ENCODE measurements around the gene LRRC52.
"Not testable (repeated sequence)": the region's sequence is repeated elsewhere in the genome, so short reads cannot be mapped to it uniquely, and the experiment has no call there.

The LRRC52 gene

GRCh38 chr1:165586398-165586797, 42.6 kb downstream of the LRRC52 start:
- DNase-seq: no peak

GRCh38 chr1:165591391-165591790, 47.6 kb downstream of the LRRC52 start:
- DNase-seq: not testable (repeated sequence)

DNA sequence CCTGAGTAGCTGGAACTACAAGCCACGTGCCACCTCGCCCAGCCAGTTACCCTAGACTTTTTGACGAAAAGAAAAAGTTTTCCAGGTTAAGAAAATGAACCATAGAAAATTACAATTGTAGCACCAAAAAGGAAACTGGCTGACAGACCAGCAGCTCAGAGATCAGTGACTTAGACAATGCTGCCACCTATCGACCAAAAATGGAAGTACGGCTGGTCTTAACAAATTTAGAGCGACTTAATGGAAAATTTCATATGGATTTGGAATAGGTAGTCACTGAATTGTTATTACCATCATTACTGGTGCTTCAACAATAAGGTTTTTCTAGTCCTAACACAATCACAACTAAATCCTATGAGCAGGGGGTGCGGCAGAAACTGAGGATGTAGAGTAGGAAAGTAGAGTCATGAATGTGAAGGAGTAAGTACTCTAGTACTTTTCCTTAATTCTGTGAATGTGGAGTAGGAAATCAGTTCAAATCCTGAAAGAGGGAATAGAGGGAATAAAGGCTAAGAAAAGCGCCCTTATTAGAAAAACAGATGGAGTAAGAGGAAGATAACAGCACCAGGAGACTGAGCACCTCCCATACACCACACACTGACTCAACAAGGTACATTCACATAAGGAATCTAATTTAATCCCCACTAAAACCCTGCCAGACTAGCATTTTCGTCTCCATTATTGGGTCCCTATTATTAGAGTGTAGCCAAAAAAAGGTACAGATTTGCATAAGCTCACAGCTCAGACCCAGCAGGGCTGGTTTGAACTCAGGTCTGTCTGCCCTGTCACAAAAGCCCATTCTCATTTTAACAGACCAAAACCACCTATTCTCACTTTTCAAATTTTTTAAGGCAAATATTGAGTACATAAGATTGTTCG, 49.4 kb downstream of the LRRC52 start:
- DNase-seq: peak; percentile 81 to 87

DNA sequence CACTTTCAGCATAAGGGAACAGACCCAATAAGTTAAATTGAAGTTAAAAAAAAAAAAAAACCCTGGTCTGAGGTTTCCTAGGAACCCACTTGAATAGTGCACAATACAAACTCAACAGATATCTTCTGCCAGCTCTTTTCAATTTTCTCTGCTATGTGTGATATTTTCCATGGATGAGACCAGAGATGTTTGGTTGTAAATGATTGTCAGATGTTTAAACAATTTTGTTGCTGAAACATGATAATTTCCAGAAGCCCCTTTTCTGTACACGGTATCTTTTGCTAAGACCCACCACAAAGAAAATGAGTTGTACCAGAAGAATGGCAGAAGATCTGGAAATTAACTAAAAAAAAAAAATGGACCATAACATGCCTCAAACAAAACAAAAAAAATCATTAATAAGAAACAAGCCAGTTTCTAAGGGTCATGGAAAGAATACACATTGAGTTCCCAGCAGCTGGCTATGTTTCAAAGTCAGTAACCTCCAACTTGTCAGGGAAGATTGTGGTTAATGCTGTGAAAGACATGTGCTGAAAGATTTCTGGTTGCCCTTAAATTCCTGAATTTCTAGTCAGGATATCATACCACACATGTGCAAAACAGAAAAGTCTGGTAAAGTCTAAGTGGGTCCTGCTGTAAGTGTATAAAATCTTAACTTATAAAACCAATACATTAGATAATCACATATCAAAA, 51.6 kb downstream of the LRRC52 start:
- DNase-seq: no peak

GRCh38 chr1:165597883-165598675, 54.3 kb downstream of the LRRC52 start:
- peak; percentile 92 for DNase-seq

- no peak for DNase-seq
Measured at GRCh38 chr1:165598676-165599059, 54.9 kb downstream of the LRRC52 start.

DNA sequence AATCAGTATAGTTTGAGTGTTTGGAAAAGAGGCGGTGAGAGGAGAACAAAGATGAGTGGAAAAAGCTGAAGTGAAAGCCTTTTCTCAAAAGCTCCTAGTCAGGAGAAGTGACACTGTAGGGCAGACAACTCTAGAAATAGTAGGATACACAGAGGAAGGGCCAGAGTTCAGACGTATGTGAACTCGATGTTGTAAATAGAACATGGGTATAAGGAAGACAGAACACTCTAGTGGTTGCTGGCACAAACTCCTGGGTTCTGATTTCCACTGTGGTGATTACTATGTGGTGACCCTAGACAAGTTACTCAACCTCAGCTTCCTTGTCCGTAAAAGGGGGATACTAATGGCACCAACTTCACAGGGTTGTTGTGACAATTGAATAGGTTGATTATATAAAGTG, 57.0 kb downstream of the LRRC52 start:
- DNase-seq: no peak

DNA sequence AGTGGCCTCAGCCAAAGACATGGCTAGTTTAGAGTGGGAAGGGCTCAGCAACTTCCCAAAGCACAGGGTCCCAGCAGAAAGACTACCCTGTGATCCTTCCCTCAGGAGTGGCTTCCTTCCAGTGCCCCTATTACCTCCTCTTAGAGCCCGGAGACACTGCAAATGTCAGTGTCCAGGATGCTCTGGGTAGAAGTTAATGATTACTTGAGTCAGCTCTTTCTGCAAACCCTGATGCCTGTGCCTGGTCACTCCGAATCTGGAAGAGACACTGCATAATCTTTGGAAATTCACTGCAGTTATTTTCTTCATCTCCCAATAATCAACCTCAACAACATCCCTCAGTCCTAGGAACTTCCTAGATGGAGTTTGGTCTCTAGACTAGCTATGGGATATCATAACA, 60.0 kb downstream of the LRRC52 start:
- no peak for DNase-seq

GRCh38 chr1:165605246-165605645, 61.4 kb downstream of the LRRC52 start:
- DNase-seq: no peak

DNA sequence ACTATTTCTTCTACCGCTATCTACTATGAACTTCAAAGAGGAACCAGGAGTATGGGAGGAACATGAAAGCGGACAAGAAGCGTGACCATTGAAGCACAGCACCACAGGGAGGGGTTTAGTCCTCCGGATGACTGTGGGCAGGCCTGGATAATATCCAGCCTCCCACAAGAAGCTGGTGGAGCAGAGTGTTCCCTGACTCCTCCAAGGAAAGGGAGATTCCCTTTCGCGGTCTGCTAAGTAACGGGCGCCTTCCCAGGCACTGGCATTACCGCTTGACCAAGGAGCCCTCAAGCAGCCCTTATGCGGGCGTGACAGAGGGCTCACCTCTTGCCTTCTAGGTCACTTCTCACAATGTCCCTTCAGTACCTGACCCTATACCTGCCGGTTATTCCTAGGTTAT, 62.9 kb downstream of the LRRC52 start:
- DNase-seq: not testable (repeated sequence)

GRCh38 chr1:165610866-165611265, 67.1 kb downstream of the LRRC52 start:
- DNase-seq: no peak

DNA sequence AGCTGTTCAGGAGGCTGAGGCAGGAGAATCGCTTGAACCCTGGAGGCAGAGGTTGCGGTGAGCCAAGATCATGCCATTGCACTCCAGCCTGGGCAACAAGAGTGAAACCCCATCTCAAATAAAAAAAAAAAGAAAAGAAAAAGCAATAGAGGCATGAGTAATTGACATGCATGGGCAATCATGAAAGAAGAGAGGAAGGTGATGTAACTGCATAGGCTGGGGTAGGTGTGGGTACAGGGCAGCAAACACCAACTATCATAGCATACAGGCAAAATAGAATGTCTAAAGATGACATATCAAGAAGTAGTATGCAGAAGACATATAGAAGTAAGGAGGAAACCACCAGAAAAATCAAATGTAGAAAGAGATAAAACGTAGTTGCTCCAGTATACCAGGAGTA, 68.3 kb downstream of the LRRC52 start:
- no peak for DNase-seq

Measured in stimulated activated CD4-positive, alpha-beta T cell treated with anti-CD3 and anti-CD28 coated beads, Interleukin-2, amount 100 ng/mL, for 48 hours (primary cell).